ENCODE measurements around the gene RXRB.

Gene RXRB

DNA sequence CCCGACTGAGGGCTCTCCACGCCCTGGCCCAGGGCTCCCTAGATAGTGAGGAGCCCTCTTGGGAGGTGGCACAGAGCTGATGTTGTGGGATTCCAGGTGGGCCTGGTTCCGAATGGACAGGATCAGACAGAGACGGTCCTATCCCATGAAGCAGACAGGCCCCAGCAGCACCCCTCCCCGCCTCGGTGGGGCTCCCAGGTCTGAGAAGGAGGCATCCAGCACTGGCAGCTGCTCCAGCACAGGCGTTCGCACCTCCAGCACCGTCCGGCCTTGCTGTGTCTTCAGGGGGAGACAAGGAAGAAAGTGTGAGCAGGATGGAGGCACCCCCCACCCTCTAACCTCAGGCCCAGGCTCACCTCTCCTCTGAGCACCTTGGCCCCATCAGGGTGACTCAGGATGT lies 36.9 kb downstream of the RXRB start:
- H3K27ac ChIP-seq (replicated peaks) = no peak overlapping the region
- DNase-seq (ENCODE audit: low read depth in 1 of 2, low spot score in 1 of 2) = no peak
- no peak overlapping the region for H3K4me3 ChIP-seq (replicated peaks; ENCODE audit: insufficient read depth, low read length)
- no peaks in the 10 kb centered on the region for H3K27me3 ChIP-seq (ENCODE audit: insufficient read depth, poor library complexity, severe bottlenecking)
- TF ChIP-seq, protein P1, sequence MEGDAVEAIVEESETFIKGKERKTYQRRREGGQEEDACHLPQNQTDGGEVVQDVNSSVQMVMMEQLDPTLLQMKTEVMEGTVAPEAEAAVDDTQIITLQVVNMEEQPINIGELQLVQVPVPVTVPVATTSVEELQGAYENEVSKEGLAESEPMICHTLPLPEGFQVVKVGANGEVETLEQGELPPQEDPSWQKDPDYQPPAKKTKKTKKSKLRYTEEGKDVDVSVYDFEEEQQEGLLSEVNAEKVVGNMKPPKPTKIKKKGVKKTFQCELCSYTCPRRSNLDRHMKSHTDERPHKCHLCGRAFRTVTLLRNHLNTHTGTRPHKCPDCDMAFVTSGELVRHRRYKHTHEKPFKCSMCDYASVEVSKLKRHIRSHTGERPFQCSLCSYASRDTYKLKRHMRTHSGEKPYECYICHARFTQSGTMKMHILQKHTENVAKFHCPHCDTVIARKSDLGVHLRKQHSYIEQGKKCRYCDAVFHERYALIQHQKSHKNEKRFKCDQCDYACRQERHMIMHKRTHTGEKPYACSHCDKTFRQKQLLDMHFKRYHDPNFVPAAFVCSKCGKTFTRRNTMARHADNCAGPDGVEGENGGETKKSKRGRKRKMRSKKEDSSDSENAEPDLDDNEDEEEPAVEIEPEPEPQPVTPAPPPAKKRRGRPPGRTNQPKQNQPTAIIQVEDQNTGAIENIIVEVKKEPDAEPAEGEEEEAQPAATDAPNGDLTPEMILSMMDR (IDR thresholded peaks at IDR 0.05; ENCODE audit: insufficient read depth, low read length) = no peak
- no peak for TF ChIP-seq GABPA (IDR thresholded peaks at IDR 0.05; ENCODE audit: low read depth)

DNA sequence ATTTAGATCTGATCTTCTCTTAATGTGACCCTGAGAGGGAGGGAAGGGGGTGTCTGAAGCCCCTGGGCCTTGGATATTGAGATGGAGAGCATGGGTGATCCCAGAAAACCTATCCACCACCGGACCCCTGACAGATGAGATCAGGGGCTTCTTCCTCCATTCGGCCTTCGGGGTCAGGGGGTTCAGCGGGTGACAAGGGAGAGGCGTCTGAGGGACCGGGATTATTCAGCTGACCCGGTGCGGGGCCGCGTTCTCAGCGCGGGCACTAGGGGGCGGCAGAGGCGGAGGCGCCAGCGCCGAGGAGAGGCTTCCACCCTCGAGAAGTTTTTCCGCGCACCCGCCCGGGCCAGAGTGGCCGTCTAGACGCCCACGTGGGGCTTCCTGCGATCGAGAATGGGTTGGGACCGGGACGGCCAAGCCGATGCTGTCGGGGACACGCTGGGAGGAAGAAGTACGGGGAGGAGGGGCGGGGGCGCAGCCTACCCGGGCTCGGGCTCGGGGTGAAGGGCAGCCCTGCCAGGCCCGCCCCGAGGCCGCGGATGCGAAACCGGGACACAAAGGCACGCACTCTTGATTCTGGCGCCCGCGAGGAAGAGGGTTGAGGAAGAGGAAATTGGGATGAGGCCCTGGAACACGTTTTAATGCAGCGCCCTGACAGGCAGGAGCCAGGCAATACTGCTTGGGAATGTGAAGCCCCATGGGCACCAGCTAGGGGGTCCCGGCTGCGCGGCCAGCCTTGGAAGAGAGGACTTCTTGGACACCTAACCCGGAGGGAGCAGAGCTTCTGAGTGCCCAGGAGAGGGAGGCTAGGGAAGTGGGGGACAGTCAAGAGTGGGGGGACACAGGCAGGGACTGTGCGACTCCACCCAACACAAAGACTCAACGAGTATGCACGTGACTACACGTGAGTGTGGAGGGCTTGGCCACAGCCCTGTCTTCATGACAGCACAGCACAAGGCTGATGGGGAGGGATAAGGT lies 38.8 kb downstream of the RXRB start:
- H3K27me3 ChIP-seq (ENCODE audit: insufficient read depth, poor library complexity, severe bottlenecking) = no peaks in the 10 kb centered on the region
- peak overlapping the region; percentile 41 for H3K4me3 ChIP-seq (replicated peaks; ENCODE audit: insufficient read depth, low read length)
- no peak overlapping the region for H3K27ac ChIP-seq (replicated peaks)
- TF ChIP-seq GABPA (IDR thresholded peaks at IDR 0.05; ENCODE audit: low read depth) = no peak
- TF ChIP-seq, protein P1 (IDR thresholded peaks at IDR 0.05; ENCODE audit: insufficient read depth, low read length) = peak; percentile 77
- TF ChIP-seq POLR2AphosphoS5 (IDR thresholded peaks at IDR 0.05; ENCODE audit: low read depth) = 0 out of 2 replicates have a peak, but pooled peaks have one; percentile 28
- peak; percentile 60 to 71 for DNase-seq (ENCODE audit: low read depth in 1 of 2, low spot score in 1 of 2)

DNA sequence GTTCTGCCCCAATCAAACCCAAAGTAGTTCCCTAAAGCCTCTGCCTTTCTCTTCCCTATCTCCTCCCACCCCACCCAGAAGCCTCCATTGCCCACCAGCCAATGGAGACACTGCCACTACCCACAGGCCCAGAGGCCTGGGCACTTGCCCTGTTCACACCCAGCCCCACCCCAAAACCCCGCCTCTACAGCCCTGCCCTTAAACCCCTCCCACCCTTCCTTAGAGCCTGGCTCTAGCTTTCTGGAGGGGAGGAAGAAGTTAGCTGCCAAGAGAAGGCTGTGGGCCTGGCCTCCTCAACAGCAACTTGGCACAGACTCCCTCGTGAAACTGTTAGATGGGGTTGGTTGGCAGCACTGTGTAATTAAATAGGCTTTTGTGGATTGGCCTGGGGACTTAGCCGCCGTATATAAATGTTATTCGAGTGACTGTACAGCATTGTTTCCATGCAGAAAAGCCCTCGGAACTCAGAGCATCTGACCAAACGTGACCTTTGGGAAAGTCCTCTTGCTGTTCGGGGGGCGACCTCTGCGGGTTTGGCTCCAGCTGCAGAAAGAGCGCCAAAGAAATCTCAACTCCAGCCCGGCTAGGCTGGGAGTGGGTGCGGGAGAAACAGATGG lies 39.6 kb downstream of the RXRB start:
- TF ChIP-seq, protein P2, sequence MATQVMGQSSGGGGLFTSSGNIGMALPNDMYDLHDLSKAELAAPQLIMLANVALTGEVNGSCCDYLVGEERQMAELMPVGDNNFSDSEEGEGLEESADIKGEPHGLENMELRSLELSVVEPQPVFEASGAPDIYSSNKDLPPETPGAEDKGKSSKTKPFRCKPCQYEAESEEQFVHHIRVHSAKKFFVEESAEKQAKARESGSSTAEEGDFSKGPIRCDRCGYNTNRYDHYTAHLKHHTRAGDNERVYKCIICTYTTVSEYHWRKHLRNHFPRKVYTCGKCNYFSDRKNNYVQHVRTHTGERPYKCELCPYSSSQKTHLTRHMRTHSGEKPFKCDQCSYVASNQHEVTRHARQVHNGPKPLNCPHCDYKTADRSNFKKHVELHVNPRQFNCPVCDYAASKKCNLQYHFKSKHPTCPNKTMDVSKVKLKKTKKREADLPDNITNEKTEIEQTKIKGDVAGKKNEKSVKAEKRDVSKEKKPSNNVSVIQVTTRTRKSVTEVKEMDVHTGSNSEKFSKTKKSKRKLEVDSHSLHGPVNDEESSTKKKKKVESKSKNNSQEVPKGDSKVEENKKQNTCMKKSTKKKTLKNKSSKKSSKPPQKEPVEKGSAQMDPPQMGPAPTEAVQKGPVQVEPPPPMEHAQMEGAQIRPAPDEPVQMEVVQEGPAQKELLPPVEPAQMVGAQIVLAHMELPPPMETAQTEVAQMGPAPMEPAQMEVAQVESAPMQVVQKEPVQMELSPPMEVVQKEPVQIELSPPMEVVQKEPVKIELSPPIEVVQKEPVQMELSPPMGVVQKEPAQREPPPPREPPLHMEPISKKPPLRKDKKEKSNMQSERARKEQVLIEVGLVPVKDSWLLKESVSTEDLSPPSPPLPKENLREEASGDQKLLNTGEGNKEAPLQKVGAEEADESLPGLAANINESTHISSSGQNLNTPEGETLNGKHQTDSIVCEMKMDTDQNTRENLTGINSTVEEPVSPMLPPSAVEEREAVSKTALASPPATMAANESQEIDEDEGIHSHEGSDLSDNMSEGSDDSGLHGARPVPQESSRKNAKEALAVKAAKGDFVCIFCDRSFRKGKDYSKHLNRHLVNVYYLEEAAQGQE (IDR thresholded peaks at IDR 0.05; ENCODE audit: insufficient replicate concordance, low read depth) = no peak
- TF ChIP-seq POLR2AphosphoS5 (IDR thresholded peaks at IDR 0.05; ENCODE audit: low read depth) (no peak), SPI1 (IDR thresholded peaks at IDR 0.05; ENCODE audit: borderline replicate concordance, low read depth) (no peak), GABPA (IDR thresholded peaks at IDR 0.05; ENCODE audit: low read depth) (no peak)
- TF ChIP-seq, protein P1 (IDR thresholded peaks at IDR 0.05; ENCODE audit: insufficient read depth, low read length) = no peak
- Histone ChIP-seq H3K4me3 (replicated peaks; ENCODE audit: insufficient read depth, low read length) (no peak overlapping the region), H3K27ac (replicated peaks) (no peak overlapping the region), H3K27me3 (ENCODE audit: insufficient read depth, poor library complexity, severe bottlenecking) (no peaks in the 10 kb centered on the region)
- peak in 1 of 2 experiments; percentile 29 for DNase-seq (ENCODE audit: low read depth in 1 of 2, low spot score in 1 of 2)

DNA sequence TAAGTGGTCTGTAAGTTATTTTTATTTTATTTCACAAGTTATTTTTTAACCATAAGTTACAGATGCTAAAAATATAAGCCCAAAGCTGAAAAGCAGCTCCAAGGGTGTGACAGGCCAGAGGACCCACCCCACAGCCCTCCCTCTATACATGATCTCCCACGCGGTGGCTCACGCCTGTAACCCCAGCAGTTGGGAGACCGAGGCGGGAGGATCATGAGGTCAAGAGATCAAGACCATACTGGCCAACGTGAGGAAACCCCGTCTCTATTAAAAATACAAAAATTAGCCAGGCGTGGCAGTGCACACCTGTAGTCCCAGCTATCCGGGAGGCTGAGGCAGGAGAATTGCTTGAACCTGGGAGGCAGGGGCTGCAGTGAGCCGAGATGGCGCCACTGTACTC lies 40.4 kb downstream of the RXRB start:
- TF ChIP-seq, protein P1 (IDR thresholded peaks at IDR 0.05; ENCODE audit: insufficient read depth, low read length) = no peak
- TF ChIP-seq SPI1 (IDR thresholded peaks at IDR 0.05; ENCODE audit: borderline replicate concordance, low read depth) = no peak
- TF ChIP-seq, protein P2 (IDR thresholded peaks at IDR 0.05; ENCODE audit: insufficient replicate concordance, low read depth) = no peak
- no peak for TF ChIP-seq GABPA (IDR thresholded peaks at IDR 0.05; ENCODE audit: low read depth)
- no peak for TF ChIP-seq POLR2AphosphoS5 (IDR thresholded peaks at IDR 0.05; ENCODE audit: low read depth)
- H3K4me3 ChIP-seq (replicated peaks; ENCODE audit: insufficient read depth, low read length) = no peak overlapping the region
- DNase-seq (ENCODE audit: low read depth in 1 of 2, low spot score in 1 of 2) = no peak

More for the DNA sequence above, 40.4 kb downstream of the RXRB start:
- H3K27ac ChIP-seq (replicated peaks) = no peak overlapping the region
- no peaks in the 10 kb centered on the region for H3K27me3 ChIP-seq (ENCODE audit: insufficient read depth, poor library complexity, severe bottlenecking)

Measured in HL-60 (cell line).